NCI-H1694 treated with DMSO at 0.1 percent for 48 hours (cell line): ENCODE measurements around the gene ADPRH.
A peak's percentile ranks its signal among the peaks of the same experiment; 100 is the strongest.
"Not testable (repeated sequence)": the region's sequence is repeated elsewhere in the genome, so short reads cannot be mapped to it uniquely, and the experiment has no call there.

Experiments
- DNase-seq: peaks from one replicate; lab custom pipeline; 2025; lab: John Stamatoyannopoulos, UW

The ADPRH gene

GRCh38 chr3:119559441-119559963 is 19.8 kb upstream of the ADPRH start, which contains the start of gene CD80:
CD80 (minus strand) TSS chr3:119559614; CDS start chr3:119557728, 1,886 bp downstream.
- DNase-seq: peak; percentile 6

GRCh38 chr3:119560160-119560559 is 19.1 kb upstream of the ADPRH start:
- no peak for DNase-seq

- DNase-seq: no peak
Measured at GRCh38 chr3:119562307-119562961, 16.9 kb upstream of the ADPRH start.

GRCh38 chr3:119563334-119563733 is 16.0 kb upstream of the ADPRH start:
- DNase-seq: not testable (repeated sequence)

- DNase-seq: no peak
Measured at GRCh38 chr3:119569156-119569555, 10.1 kb upstream of the ADPRH start.

- DNase-seq: no peak
Measured at GRCh38 chr3:119570229-119570628, 9.1 kb upstream of the ADPRH start.

GRCh38 chr3:119571230-119571629 is 8.1 kb upstream of the ADPRH start:
- no peak for DNase-seq

- DNase-seq: no peak
Measured at GRCh38 chr3:119571688-119572087, 7.6 kb upstream of the ADPRH start.

- no peak for DNase-seq
Measured at GRCh38 chr3:119575507-119575906, 3.8 kb upstream of the ADPRH start.

GRCh38 chr3:119580067-119580760 is 922 bp downstream of the ADPRH start:
- no peak for DNase-seq

GRCh38 chr3:119582178-119582577 is 2.9 kb downstream of the ADPRH start:
- no peak for DNase-seq

GRCh38 chr3:119585208-119585607 is 5.9 kb downstream of the ADPRH start:
- DNase-seq: no peak

- DNase-seq: no peak
Measured at GRCh38 chr3:119585856-119586570, 6.7 kb downstream of the ADPRH start.

GRCh38 chr3:119586733-119587172 is 7.5 kb downstream of the ADPRH start:
- no peak for DNase-seq

GRCh38 chr3:119588112-119588511 is 8.8 kb downstream of the ADPRH start:
- DNase-seq: no peak

- no peak for DNase-seq
Measured at GRCh38 chr3:119589102-119589773, 9.9 kb downstream of the ADPRH start.

GRCh38 chr3:119590706-119591105 is 11.4 kb downstream of the ADPRH start:
- DNase-seq: no peak

GRCh38 chr3:119592861-119593260 is 13.6 kb downstream of the ADPRH start:
- DNase-seq: no peak

GRCh38 chr3:119594066-119594465 is 14.8 kb downstream of the ADPRH start:
- no peak for DNase-seq

- DNase-seq: not testable (repeated sequence)
Measured at GRCh38 chr3:119594929-119595328, 15.6 kb downstream of the ADPRH start.

GRCh38 chr3:119595639-119596334 is 16.5 kb downstream of the ADPRH start:
- DNase-seq: no peak
